Heart right ventricle (tissue), 16 donors: Measurements from ENCODE around the gene SHC4. TPM values are rescaled to one million over a fixed set of nuclear protein-coding genes. Genes with fewer than 3 reads are reported as not detected.

Experiments
- ATAC-seq, 8 donors: fragments of 200-7000 bp; cut with Tn5 transposase; one replicate each; pipeline ENCODE4 v1.9.1; 2020; ENCODE audit warnings: mild to moderate bottlenecking in 8 of 8, moderate library complexity in 8 of 8, moderate number of reproducible peaks in 1 of 8
- DNase-seq, 2 donors: peaks; one replicate each; pipeline ENCODE4 v3.0.0-alpha.2; 2020
- H3K27ac ChIP-seq, 10 donors: fragments of 200-600 bp; sonication (generic) in 2 of 10; one replicate each; pipeline versions ENCODE4 v1.5.0 to v1.8.0; 2020 to 2022; ENCODE audit warnings: mild to moderate bottlenecking in 3 of 10
- H3K27me3 ChIP-seq, 7 donors: fragments of 200-600 bp; one replicate each; pipeline ENCODE4 v1.8.0; 2021 to 2022; ENCODE audit warnings: mild to moderate bottlenecking in 2 of 7
- H3K36me3 ChIP-seq, 9 donors: fragments of 200-600 bp; sonication (generic) in 1 of 9; one replicate each; pipeline versions ENCODE4 v1.5.0 to v1.8.0; 2020 to 2022; ENCODE audit warnings: mild to moderate bottlenecking in 2 of 9
- H3K4me1 ChIP-seq, 9 donors: fragments of 200-600 bp; sonication (generic) in 1 of 9; one replicate each; pipeline versions ENCODE4 v1.5.0 to v1.8.0; 2020 to 2022; ENCODE audit warnings: mild to moderate bottlenecking in 4 of 9
- H3K4me3 ChIP-seq, 10 donors: fragments of 200-600 bp; sonication (generic) in 2 of 10; one replicate each; pipeline versions ENCODE4 v1.5.0 to v1.8.0; 2020 to 2022; ENCODE audit warnings: mild to moderate bottlenecking in 7 of 10, moderate library complexity in 2 of 10
- H3K9me3 ChIP-seq, 11 donors: fragments of 200-600 bp in 10 of 11; sonication (generic) in 2 of 11; one replicate each; pipeline versions ENCODE4 v1.5.0 to v1.8.0; 2013 to 2022; ENCODE audit warnings: mild to moderate bottlenecking in 2 of 11, control low read depth in 1 of 11, moderate library complexity in 1 of 11
- CTCF ChIP-seq, 9 donors: fragments of 200-600 bp; sonication (generic) in 2 of 9; IDR thresholded peaks; one replicate each; pipeline versions ENCODE4 v1.5.0 to v1.8.0; 2021 to 2022; ENCODE audit warnings: antibody characterized with exemption in 9 of 9, mild to moderate bottlenecking in 5 of 9, moderate library complexity in 1 of 9
- WGBS, 2 donors: extraction: QIAGEN DNeasy Blood & Tissue Kit; methylation state at CpG; one replicate each; pipeline ENCODE4 v1.1.7; 2013; ENCODE audit warnings: inconsistent platforms in 1 of 2; 5-methylcytosine and 5-hydroxymethylcytosine counted together
- intact Hi-C, 10 donors: fragments of 100-400 bp; cut with DNase I; formaldehyde crosslinking; loops; one replicate each; pipeline versions ENCODE4 v1.11.1 to v1.14.2; 2022
- polyA plus RNA-seq, 2 donors: library from polyadenylated mRNA; stranded (reverse); fragments of 200-250 nt; gene quantifications; one replicate each; pipeline ENCODE4 v1.2.3, GENCODE V29; 2013
- total RNA-seq, 10 donors: library from RNA; stranded (reverse); fragmentation: NEBNext Ultra II Directional in 3 of 10; extraction: Animal tissue kit (Norgen Biotek cat#: 25700) in 3 of 10; gene quantifications; one replicate each; pipeline versions ENCODE4 v1.2.1 to v1.2.4, GENCODE V29; 2021 to 2023
- donor health status: Arrhythmogenic right ventricular cardiomyopathy.
- donor health status: ischemic (EF 13 %, LVEDD 7.1; RV severe dilation, severe dysfunction).
- donor health status: healthy with polysubstance abuse.
- donor health status: DM: no; HTN: yes; CAD: no.
- donor health status: DM: no; HTN: no; CAD: no.
- donor health status: ischemic (EF 25% LVEDD 6.9; RV normal size, moderate dysfunction).
- donor health status: ischemic (EF 25% LVEDD 5.7; RV mildly dilated, moderate dysfunction).
- donor health status: healthy.
- donor health status: DM: yes; HTN: yes; CAD: no.
- donor health status: Ischemic cardiomyopathy.
- donor health status: ischemic (EF 35%, LVEDD 5.7; RV mildly dilated, moderate dysfunction).
- donor health status: nonischemic (EF 11% LVEDD 7.7; RV severe dilation, severe dysfunction).
- donor health status: DM: yes; HTN: yes; CAD: no.
- donor health status: PGD.
- donor health status: ischemic (EF 29% LVEDD 5.4; RV normal size, mild dysfunction).
- donor health status: nonischemic (EF 23%, LVEDD 6.1; RV moderate dilation, normal function).

Gene SHC4
- total and polyA plus RNA-seq, 12 donors: 1.2 to 4.9 (median 2.2) TPM

DNA sequence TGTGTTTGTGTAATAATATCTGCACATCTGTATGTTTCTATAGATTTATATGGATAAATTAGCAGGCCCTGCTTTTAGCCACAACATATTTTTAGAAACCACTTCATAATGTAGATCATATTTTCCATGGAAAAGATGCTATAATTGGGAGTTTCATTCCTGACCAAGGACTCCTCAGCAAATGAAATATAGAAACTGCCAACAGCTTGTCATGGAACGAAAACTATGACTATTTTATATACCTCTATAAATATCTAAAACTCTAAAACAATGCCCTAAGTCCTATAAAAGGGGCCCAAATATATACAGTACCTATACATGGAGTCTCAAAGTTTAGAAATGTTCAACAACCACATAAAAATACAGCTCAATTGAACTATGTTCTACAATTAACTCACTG lies 57.9 kb downstream of the SHC4 start:
- H3K4me3 ChIP-seq: no peak overlapping the region
- DNase-seq (no peak), ATAC-seq (no peak)
- H3K27ac ChIP-seq: no peak overlapping the region
- no peaks in the 10 kb centered on the region for H3K4me1 ChIP-seq
- no peaks in the 10 kb centered on the region for H3K36me3 ChIP-seq
- intact Hi-C loops: no loop called here
- 61 to 81% methylated on average over 1 of the region's 1 CpG for WGBS, 2 donors
- no peak for TF ChIP-seq CTCF (IDR thresholded peaks at IDR 0.05)
- no peaks in the 10 kb centered on the region for H3K27me3 ChIP-seq
- H3K9me3 ChIP-seq: no peaks in the 10 kb centered on the region

DNA sequence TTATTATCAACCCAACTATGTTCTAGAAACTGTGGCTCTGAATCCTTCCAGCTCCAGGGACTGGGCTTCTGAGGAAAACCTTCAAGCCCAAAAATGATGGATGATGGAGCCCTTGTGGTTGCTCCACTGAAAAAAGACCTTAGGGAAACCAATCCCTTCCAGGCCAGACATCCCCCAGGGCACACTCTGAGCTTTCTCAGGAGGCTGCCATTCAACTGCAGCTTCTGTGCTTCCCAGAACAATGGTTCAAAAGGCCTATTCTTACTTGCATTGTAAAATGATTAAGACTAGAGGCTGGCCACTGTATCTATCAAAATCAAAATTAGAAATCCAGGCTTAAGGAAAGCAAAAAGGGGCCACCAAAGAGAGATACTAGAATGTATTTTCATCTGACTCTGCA lies 58.5 kb downstream of the SHC4 start:
- intact Hi-C loops: no loop called here
- TF ChIP-seq CTCF (IDR thresholded peaks at IDR 0.05): no peak
- no peak for DNase-seq
- H3K9me3 ChIP-seq: no peaks in the 10 kb centered on the region
- ATAC-seq: no peak
- no peaks in the 10 kb centered on the region for H3K4me1 ChIP-seq
- H3K4me3 ChIP-seq: no peak overlapping the region
- no peaks in the 10 kb centered on the region for H3K27me3 ChIP-seq
- H3K36me3 ChIP-seq: no peaks in the 10 kb centered on the region
- H3K27ac ChIP-seq: no peak overlapping the region

GRCh38 chr15:48904758-48905157 lies 59.0 kb downstream of the SHC4 start:
- no peak overlapping the region for H3K27ac ChIP-seq
- intact Hi-C loops: no loop called here
- 82 to 87% methylated on average over 4 of the region's 4 CpGs for WGBS, 2 donors

DNA sequence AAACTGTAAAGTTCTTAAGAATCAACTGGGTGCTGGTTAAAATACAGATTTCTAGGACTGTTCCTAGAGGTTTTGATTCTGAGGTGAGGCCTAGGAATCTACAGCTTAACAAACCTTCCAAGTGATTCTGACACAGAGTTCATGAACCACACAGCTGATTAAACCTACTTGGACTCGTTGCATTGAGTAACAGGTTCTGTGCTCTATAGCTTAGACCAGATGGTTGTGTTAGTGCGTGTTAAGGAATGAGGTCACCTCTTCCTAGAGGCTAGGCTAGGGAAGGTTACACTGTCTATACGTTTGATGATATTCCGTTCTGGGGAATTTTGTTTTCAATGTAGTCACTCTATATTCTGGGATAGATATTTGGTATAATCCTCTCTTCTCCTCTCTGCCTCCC lies 63.9 kb downstream of the SHC4 start:
- WGBS, 2 donors: 89 to 94% methylated on average over 4 of the region's 4 CpGs
- no peaks in the 10 kb centered on the region for H3K36me3 ChIP-seq
- H3K27me3 ChIP-seq: no peaks in the 10 kb centered on the region
- intact Hi-C loops: no loop called here
- H3K4me1 ChIP-seq: no peaks in the 10 kb centered on the region
- no peak overlapping the region for H3K4me3 ChIP-seq
- no peak for TF ChIP-seq CTCF (IDR thresholded peaks at IDR 0.05)
- H3K27ac ChIP-seq: no peak overlapping the region
- ATAC-seq (no peak), DNase-seq (no peak)
- H3K9me3 ChIP-seq: no peaks in the 10 kb centered on the region

More at GRCh38 chr15:48904758-48905157, 59.0 kb downstream of the SHC4 start:
- ATAC-seq (no peak), DNase-seq (no peak)
- Histone ChIP-seq H3K4me3 (no peak overlapping the region), H3K36me3 (no peaks in the 10 kb centered on the region), H3K27me3 (no peaks in the 10 kb centered on the region), H3K4me1 (no peaks in the 10 kb centered on the region), H3K9me3 (no peaks in the 10 kb centered on the region)
- no peak for TF ChIP-seq CTCF (IDR thresholded peaks at IDR 0.05)

DNA sequence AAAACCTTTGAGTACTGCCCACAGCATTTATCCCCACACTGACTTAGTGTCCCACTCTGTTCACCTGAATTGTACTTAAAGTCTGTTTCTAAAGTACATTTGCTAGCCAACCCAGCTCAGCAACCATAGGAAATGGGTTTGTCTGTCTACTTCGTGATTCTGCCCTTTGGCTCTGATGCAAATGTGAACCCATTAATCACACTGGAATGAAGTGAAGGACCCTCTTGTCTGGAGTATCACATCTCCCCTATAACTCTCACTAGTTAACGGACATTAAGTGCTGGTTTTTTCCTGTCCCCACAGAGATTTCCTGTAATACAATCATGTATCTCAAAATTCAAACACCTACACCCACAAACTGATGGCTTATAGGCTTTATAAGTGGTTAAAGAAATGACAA lies 65.3 kb downstream of the SHC4 start:
- no peaks in the 10 kb centered on the region for H3K36me3 ChIP-seq
- no peaks in the 10 kb centered on the region for H3K9me3 ChIP-seq
- ATAC-seq (no peak), DNase-seq (no peak)
- no peak for TF ChIP-seq CTCF (IDR thresholded peaks at IDR 0.05)
- H3K27me3 ChIP-seq: no peaks in the 10 kb centered on the region
- no peak overlapping the region for H3K27ac ChIP-seq
- H3K4me1 ChIP-seq: no peaks in the 10 kb centered on the region
- intact Hi-C loops: no loop called here
- no peak overlapping the region for H3K4me3 ChIP-seq
- WGBS, 2 donors: 55 to 72% methylated on average over 2 of the region's 2 CpGs
